T-helper 1 cell treated with Interleukin-12 subunit alpha and Interleukin-12 subunit beta and Interleukin-4 antibody, amounts not matched to agents 30 μg/mL and 1 μg/mL, for 36 hours (primary cell): ENCODE data around the gene C9orf72.
"Not testable (repeated sequence)": the region's sequence is repeated elsewhere in the genome, so short reads cannot be mapped to it uniquely, and the experiment has no call there.

Experiments used
- H3K27ac Mint-ChIP-seq: one replicate; pipeline ENCODE4 v1.8.0; 2021; ENCODE audit warnings: mild to moderate bottlenecking, mixed read lengths
- H3K27me3 Mint-ChIP-seq: one replicate; pipeline ENCODE4 v1.8.0; 2021; ENCODE audit warnings: low read depth, mixed read lengths
- H3K36me3 Mint-ChIP-seq: one replicate; pipeline ENCODE4 v1.8.0; 2021; ENCODE audit warnings: low read depth, mixed read lengths
- H3K4me1 Mint-ChIP-seq: one replicate; pipeline ENCODE4 v1.8.0; 2021; ENCODE audit warnings: low read depth, mixed read lengths
- H3K4me3 Mint-ChIP-seq: one replicate; pipeline ENCODE4 v1.8.0; 2021; ENCODE audit warnings: mild to moderate bottlenecking, moderate library complexity, mixed read lengths
- H3K9me3 Mint-ChIP-seq: one replicate; pipeline ENCODE4 v1.8.0; 2021; ENCODE audit warnings: mixed read lengths

Gene C9orf72

GRCh38 chr9:27524236-27524635, 49.0 kb downstream of the C9orf72 start, which contains the start of gene IFNK:
TSS of gene IFNK (plus strand) at chr9:27524290. CDS start at chr9:27524337, 47 bp downstream.
- Mint-ChIP-seq H3K4me3 (no peak within 1 kb of the TSS), H3K36me3 (no peaks in the 10 kb centered on the region), H3K9me3 (no peaks in the 10 kb centered on the region), H3K27me3 (peaks cover 36% of the 10 kb centered on the region), H3K27ac (no peak within 1 kb of the TSS), H3K4me1 (peaks cover 5% of the 10 kb centered on the region)

DNA sequence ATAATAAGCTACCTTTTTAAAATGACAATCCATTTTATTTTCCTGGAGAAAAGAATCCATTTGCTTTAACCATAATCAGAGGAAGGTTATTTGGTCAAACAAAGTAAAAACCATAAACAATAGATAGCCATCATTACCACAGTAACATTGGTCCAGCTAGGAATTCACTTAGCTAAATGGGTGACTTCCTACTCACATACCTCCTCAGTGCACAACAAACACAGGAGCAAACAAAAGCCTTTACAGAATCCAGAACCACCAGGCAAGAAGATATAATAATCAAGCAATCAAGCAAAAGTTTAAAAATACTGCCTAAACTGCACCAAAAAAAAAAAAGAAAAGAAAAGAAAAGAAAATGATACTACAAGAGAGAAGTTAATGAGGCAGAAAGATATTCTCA, 50.1 kb downstream of the C9orf72 start:
- no peak overlapping the region for H3K4me3 Mint-ChIP-seq
- no peaks in the 10 kb centered on the region for H3K9me3 Mint-ChIP-seq
- H3K4me1 Mint-ChIP-seq = peaks cover 2% of the 10 kb centered on the region
- H3K27ac Mint-ChIP-seq = no peak overlapping the region
- no peaks in the 10 kb centered on the region for H3K36me3 Mint-ChIP-seq
- H3K27me3 Mint-ChIP-seq = peaks cover 34% of the 10 kb centered on the region

GRCh38 chr9:27520986-27521385, 52.3 kb downstream of the C9orf72 start:
- no peaks in the 10 kb centered on the region for H3K36me3 Mint-ChIP-seq
- H3K4me3 Mint-ChIP-seq = no peak overlapping the region
- no peak overlapping the region for H3K27ac Mint-ChIP-seq
- no peaks in the 10 kb centered on the region for H3K4me1 Mint-ChIP-seq
- H3K9me3 Mint-ChIP-seq = no peaks in the 10 kb centered on the region
- H3K27me3 Mint-ChIP-seq = peaks cover 14% of the 10 kb centered on the region

GRCh38 chr9:27519466-27520465, 53.5 kb downstream of the C9orf72 start:
- H3K27ac Mint-ChIP-seq = no peak overlapping the region
- no peaks in the 10 kb centered on the region for H3K9me3 Mint-ChIP-seq
- H3K4me3 Mint-ChIP-seq = no peak overlapping the region
- H3K36me3 Mint-ChIP-seq = no peaks in the 10 kb centered on the region
- no peaks in the 10 kb centered on the region for H3K4me1 Mint-ChIP-seq
- H3K27me3 Mint-ChIP-seq = peaks cover 4% of the 10 kb centered on the region

- no peaks in the 10 kb centered on the region for H3K9me3 Mint-ChIP-seq
- no peak overlapping the region for H3K4me3 Mint-ChIP-seq
- peaks cover 4% of the 10 kb centered on the region for H3K27me3 Mint-ChIP-seq
- H3K36me3 Mint-ChIP-seq = no peaks in the 10 kb centered on the region
- no peak overlapping the region for H3K27ac Mint-ChIP-seq
- no peaks in the 10 kb centered on the region for H3K4me1 Mint-ChIP-seq
Measured at GRCh38 chr9:27518809-27519208, 54.5 kb downstream of the C9orf72 start.

DNA sequence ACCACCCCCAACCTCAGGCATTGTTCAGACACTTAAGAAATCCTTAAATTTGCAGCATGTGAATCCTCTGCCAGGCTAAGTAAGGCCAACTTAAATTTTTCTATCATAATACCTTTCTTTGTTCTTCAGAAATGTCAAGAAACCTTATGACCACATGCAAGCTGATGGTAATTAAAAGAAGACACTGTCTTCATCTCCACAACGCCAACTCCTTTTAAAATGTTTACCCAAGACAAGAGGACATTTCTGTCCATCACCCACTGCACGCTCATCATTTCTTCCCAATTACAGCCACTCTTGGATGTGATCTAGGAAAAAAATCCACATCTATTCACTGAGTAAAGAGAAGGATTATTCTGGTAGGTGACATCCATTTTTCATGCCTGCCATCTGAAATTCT, 55.3 kb downstream of the C9orf72 start:
- no peaks in the 10 kb centered on the region for H3K36me3 Mint-ChIP-seq
- no peak overlapping the region for H3K4me3 Mint-ChIP-seq
- peaks cover under 1% of the 10 kb centered on the region for H3K27me3 Mint-ChIP-seq
- no peaks in the 10 kb centered on the region for H3K4me1 Mint-ChIP-seq
- H3K27ac Mint-ChIP-seq = no peak overlapping the region
- H3K9me3 Mint-ChIP-seq = no peaks in the 10 kb centered on the region

- no peaks in the 10 kb centered on the region for H3K36me3 Mint-ChIP-seq
Measured at GRCh38 chr9:27514551-27514950, 58.7 kb downstream of the C9orf72 start.

DNA sequence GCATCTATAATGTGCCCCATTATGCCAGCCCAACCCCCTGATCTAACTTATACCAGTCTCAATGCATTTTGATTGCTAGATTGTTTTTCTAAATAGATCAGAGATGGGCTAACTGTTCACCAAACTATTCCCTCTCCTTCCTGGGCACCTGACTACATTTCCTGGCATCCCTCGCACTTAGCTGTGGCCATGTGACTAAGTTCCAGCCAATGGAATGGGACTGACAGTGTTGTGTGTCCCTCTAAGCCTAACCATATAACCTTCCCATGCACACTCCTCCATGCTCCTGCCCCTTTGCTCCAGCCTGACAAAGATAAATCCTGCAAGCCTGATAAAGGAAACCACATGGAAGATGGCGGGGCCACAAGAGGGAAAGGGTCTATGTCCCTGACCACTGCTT, 61.5 kb downstream of the C9orf72 start:
- Mint-ChIP-seq H3K27ac (no peak overlapping the region), H3K36me3 (peaks cover 2% of the 10 kb centered on the region), H3K4me1 (no peaks in the 10 kb centered on the region), H3K9me3 (no peaks in the 10 kb centered on the region), H3K27me3 (no peaks in the 10 kb centered on the region), H3K4me3 (no peak overlapping the region)

More at GRCh38 chr9:27514551-27514950, 58.7 kb downstream of the C9orf72 start:
- H3K27ac Mint-ChIP-seq = no peak overlapping the region
- no peaks in the 10 kb centered on the region for H3K4me1 Mint-ChIP-seq
- H3K9me3 Mint-ChIP-seq = no peaks in the 10 kb centered on the region
- no peaks in the 10 kb centered on the region for H3K27me3 Mint-ChIP-seq
- no peak overlapping the region for H3K4me3 Mint-ChIP-seq

DNA sequence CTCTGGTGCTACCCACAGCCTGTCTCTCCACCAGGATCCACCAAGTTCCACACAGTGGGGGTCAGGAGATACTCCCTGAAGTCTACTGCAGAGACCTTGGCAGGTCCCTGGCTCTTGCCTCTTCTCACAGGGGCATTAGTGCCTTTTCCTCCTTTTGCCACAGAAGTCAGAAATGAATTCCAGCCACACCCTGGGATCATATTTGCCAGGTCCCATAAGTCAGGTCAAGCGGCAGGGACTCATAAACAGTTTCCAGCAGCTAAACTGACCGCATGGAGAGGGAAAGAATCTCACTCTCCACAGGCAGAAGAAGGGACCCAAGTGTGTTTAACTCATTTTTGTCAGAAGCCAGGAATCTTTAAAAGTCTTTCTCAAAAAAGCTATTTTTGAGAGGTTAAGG, 62.5 kb downstream of the C9orf72 start:
- Mint-ChIP-seq H3K27ac (no peak overlapping the region), H3K27me3 (no peaks in the 10 kb centered on the region), H3K36me3 (peaks cover 2% of the 10 kb centered on the region), H3K9me3 (no peaks in the 10 kb centered on the region), H3K4me1 (no peaks in the 10 kb centered on the region), H3K4me3 (no peak overlapping the region)

GRCh38 chr9:27506981-27507380, 66.3 kb downstream of the C9orf72 start:
- Mint-ChIP-seq H3K36me3 (peaks cover 2% of the 10 kb centered on the region), H3K4me3 (no peak overlapping the region), H3K27ac (no peak overlapping the region)

GRCh38 chr9:27505744-27506161, 67.5 kb downstream of the C9orf72 start:
- Mint-ChIP-seq H3K36me3 (peaks cover 2% of the 10 kb centered on the region), H3K4me1 (peaks cover 4% of the 10 kb centered on the region), H3K4me3 (no peak overlapping the region), H3K27me3 (no peaks in the 10 kb centered on the region), H3K9me3 (no peaks in the 10 kb centered on the region), H3K27ac (no peak overlapping the region)

More at GRCh38 chr9:27506981-27507380, 66.3 kb downstream of the C9orf72 start:
- no peaks in the 10 kb centered on the region for H3K27me3 Mint-ChIP-seq
- no peaks in the 10 kb centered on the region for H3K9me3 Mint-ChIP-seq
- H3K4me1 Mint-ChIP-seq = peaks cover 2% of the 10 kb centered on the region

GRCh38 chr9:27504259-27504658, 69.0 kb downstream of the C9orf72 start:
- no peaks in the 10 kb centered on the region for H3K9me3 Mint-ChIP-seq
- peaks cover 10% of the 10 kb centered on the region for H3K4me1 Mint-ChIP-seq
- H3K27ac Mint-ChIP-seq = no peak overlapping the region
- no peaks in the 10 kb centered on the region for H3K27me3 Mint-ChIP-seq
- H3K4me3 Mint-ChIP-seq = no peak overlapping the region
- H3K36me3 Mint-ChIP-seq = peaks cover 2% of the 10 kb centered on the region

DNA sequence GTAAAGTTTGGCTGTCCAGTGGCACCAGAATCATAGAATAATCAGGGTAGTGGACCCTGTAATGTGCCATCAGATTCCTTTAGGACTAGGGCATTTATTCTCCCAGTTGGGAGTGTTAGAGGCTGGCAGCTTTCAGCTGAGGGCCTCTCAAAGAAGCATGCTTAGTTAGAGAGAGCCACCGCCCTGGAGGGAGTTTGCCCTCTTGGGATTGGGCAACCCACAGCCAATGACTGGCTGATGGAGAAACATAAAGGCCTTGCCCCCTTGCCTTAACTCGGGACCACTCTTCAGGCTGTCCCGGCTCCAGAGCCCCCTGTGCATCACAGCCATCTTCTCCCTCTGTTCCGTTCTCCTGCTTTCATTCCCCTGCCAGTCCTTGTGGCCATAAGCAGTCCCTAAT, 69.7 kb downstream of the C9orf72 start:
- no peak overlapping the region for H3K27ac Mint-ChIP-seq
- peaks cover 10% of the 10 kb centered on the region for H3K4me1 Mint-ChIP-seq
- H3K27me3 Mint-ChIP-seq = no peaks in the 10 kb centered on the region
- no peaks in the 10 kb centered on the region for H3K9me3 Mint-ChIP-seq
- no peak overlapping the region for H3K4me3 Mint-ChIP-seq
- peaks cover 2% of the 10 kb centered on the region for H3K36me3 Mint-ChIP-seq

DNA sequence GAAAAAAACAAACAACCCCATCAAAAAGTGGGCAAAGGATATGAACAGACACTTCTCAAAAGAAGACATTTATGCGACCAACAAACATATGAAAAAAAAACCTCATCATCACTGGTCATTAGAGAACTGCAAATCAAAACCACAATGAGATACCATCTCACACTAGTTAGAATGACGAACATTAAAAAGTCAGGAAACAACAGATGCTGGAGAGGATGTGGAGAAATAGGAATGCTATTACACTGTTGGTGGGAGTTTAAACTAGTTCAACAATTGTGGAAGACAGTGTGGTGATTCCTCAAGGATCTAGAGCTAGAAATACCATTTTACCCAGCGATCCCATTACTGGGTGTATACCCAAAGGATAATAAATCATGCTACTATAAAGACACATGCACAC, 72.4 kb downstream of the C9orf72 start:
- H3K27me3 Mint-ChIP-seq, H3K36me3 Mint-ChIP-seq, H3K9me3 Mint-ChIP-seq, H3K4me3 Mint-ChIP-seq, H3K27ac Mint-ChIP-seq: not testable (repeated sequence)
- peaks cover 14% of the 10 kb centered on the region for H3K4me1 Mint-ChIP-seq

- peaks cover 14% of the 10 kb centered on the region for H3K4me1 Mint-ChIP-seq
- no peaks in the 10 kb centered on the region for H3K36me3 Mint-ChIP-seq
- no peaks in the 10 kb centered on the region for H3K27me3 Mint-ChIP-seq
- H3K27ac Mint-ChIP-seq = no peak overlapping the region
- no peaks in the 10 kb centered on the region for H3K9me3 Mint-ChIP-seq
- H3K4me3 Mint-ChIP-seq = no peak overlapping the region
Measured at GRCh38 chr9:27499451-27499850, 73.8 kb downstream of the C9orf72 start.
